ENCODE results near the gene CAPN13. TPM values are rescaled to one million over a fixed set of nuclear protein-coding genes. Genes with fewer than 3 reads are reported as not detected.

Gene CAPN13
- total RNA-seq, 2 donors from 2014 or later: 1.1 TPM; not detected in 1

DNA sequence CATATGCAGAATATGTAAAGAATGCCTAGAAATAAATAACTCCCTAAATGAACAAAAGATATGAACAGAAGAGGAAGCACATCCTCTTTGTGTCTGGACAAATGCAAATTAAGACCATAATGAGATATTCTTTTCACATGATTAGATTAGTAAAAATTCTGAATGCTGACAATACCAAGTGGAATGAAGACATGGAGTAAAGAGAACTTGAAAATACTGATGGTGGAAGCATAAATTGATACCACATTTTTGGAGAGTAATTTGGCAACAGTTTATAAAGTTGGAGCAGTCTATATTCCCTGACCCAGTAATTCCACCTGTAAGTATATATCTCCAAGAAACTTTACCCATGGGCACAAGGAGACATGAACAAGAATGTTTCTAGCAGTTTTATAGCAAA lies 130.0 kb downstream of the CAPN13 start:
- Histone ChIP-seq H3K27ac (no peak overlapping the region), H3K4me3 (no peak overlapping the region), H3K9me3 (no peaks in the 10 kb centered on the region), H3K27me3 (replicated peaks; ENCODE audit: insufficient read depth) (no peaks in the 10 kb centered on the region), H3K36me3 (no peaks in the 10 kb centered on the region), H3K4me1 (ENCODE audit: control insufficient read depth in 1 of 2, low read depth in 2 of 2) (no peaks in the 10 kb centered on the region)
- ATAC-seq (ENCODE audit: insufficient number of reproducible peaks, low FRiP score, low read depth) (no peak), DNase-seq (ENCODE audit: low spot score) (no peak)
- TF ChIP-seq, protein P1, sequence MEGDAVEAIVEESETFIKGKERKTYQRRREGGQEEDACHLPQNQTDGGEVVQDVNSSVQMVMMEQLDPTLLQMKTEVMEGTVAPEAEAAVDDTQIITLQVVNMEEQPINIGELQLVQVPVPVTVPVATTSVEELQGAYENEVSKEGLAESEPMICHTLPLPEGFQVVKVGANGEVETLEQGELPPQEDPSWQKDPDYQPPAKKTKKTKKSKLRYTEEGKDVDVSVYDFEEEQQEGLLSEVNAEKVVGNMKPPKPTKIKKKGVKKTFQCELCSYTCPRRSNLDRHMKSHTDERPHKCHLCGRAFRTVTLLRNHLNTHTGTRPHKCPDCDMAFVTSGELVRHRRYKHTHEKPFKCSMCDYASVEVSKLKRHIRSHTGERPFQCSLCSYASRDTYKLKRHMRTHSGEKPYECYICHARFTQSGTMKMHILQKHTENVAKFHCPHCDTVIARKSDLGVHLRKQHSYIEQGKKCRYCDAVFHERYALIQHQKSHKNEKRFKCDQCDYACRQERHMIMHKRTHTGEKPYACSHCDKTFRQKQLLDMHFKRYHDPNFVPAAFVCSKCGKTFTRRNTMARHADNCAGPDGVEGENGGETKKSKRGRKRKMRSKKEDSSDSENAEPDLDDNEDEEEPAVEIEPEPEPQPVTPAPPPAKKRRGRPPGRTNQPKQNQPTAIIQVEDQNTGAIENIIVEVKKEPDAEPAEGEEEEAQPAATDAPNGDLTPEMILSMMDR (IDR thresholded peaks at IDR 0.05): no peak

DNA sequence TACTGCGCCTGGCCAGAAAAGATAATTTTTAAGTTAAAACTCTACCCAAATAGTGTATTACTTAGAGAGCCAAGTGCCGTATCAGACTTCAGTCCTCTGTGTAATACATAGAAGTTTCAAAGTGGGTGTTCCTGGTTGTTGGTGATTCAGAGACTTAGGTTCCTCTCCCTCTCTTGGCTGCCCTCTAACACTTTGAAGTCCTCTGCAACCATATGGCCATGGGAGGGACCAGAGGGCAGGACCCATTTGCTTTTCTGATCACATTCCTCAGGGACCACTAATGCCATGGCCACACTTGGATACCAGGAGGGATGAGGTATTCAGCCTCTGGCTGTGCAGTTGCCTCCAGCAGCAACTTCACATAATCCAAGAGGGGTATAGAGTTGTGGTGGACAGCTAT lies 131.5 kb downstream of the CAPN13 start:
- Histone ChIP-seq H3K27ac (no peak overlapping the region), H3K4me1 (ENCODE audit: control insufficient read depth in 1 of 2, low read depth in 2 of 2) (no peaks in the 10 kb centered on the region), H3K36me3 (no peaks in the 10 kb centered on the region), H3K4me3 (no peak overlapping the region), H3K9me3 (no peaks in the 10 kb centered on the region), H3K27me3 (replicated peaks; ENCODE audit: insufficient read depth) (no peaks in the 10 kb centered on the region)
- no peak for ATAC-seq (ENCODE audit: insufficient number of reproducible peaks, low FRiP score, low read depth)
- TF ChIP-seq, protein P1 (IDR thresholded peaks at IDR 0.05): no peak
- DNase-seq (ENCODE audit: low spot score): no peak

DNA sequence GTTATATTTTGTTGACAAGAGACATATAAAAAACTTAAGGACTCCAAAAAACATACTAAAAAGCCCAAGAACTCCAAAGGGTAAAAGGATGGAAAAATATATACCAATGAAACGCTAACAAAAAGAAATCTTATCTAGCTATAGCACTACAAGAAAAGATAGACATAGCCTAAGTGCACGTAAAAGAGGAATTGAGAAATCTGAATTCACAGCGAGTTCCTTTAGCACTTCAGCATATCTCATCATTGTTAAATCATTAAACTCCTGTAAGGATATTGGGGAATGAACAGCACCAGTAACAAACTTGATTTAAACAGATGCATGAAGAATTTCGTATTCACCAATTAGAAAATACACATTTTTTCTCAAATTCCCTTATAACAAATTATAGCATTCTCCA lies 134.1 kb downstream of the CAPN13 start:
- no peak for DNase-seq (ENCODE audit: low spot score)
- Histone ChIP-seq H3K27me3 (replicated peaks; ENCODE audit: insufficient read depth) (no peaks in the 10 kb centered on the region), H3K4me3 (no peak overlapping the region), H3K36me3 (no peaks in the 10 kb centered on the region), H3K27ac (no peak overlapping the region), H3K4me1 (ENCODE audit: control insufficient read depth in 1 of 2, low read depth in 2 of 2) (no peaks in the 10 kb centered on the region), H3K9me3 (peaks cover 11% of the 10 kb centered on the region)
- no peak for ATAC-seq (ENCODE audit: insufficient number of reproducible peaks, low FRiP score, low read depth)
- TF ChIP-seq, protein P1 (IDR thresholded peaks at IDR 0.05): no peak

Data from thoracic aorta (tissue), 2 donors.